Measurements from ENCODE around the gene RBP7.
A peak's percentile ranks its signal among the peaks of the same experiment; 100 is the strongest.

Gene RBP7

DNA sequence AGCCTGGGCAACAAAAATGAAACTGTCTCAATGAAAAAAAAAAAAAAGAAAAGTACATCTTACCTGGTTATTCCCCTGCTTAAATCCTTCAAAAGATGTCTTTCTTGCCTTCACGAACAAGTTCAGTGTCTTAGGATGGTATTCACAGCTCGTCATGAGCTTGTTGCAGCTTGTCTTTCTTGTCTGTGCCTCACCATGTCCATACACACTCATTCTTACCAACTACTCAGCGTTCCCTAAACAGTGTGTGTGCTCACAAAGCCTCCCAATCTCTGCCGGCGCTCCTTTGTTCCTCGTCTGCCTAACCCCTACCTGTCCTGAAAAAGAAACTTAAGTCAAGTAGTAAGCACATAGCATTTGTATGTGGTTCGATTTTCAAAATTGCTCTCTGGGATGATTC is 66.8 kb downstream of the RBP7 start:
- no peak for DNase-seq
- Histone ChIP-seq H3K4me3 (ENCODE audit: control insufficient read depth in 1 of 7, extremely low read depth in 1 of 7, insufficient read depth in 4 of 7, low read depth in 2 of 7, low read length in 6 of 7) (no peak overlapping the region), H3K9me3 (ENCODE audit: control extremely low read depth in 1 of 5, control insufficient read depth in 4 of 5, insufficient read depth in 2 of 5, low read depth in 1 of 5, low read length in 4 of 5) (no peaks in the 10 kb centered on the region), H3K4me1 (ENCODE audit: control extremely low read depth in 1 of 4, control insufficient read depth in 4 of 4, insufficient read depth in 4 of 4, low read length in 3 of 4) (peaks cover 11 to 35% (median 32%) of the 10 kb centered on the region in 4 experiments), H3K27ac (ENCODE audit: insufficient read depth in 1 of 2, low read depth in 1 of 2, low read length in 2 of 2, poor library complexity in 1 of 2, severe bottlenecking in 2 of 2) (no peak overlapping the region), H3K27me3 (replicated peaks in 2 of 5; ENCODE audit: control insufficient read depth in 4 of 5, insufficient read depth in 5 of 5, low read length in 4 of 5) (no peaks in the 10 kb centered on the region), H3K36me3 (ENCODE audit: control insufficient read depth in 4 of 4, insufficient read depth in 4 of 4, low read length in 3 of 4) (peaks cover 0 to 11% (median 6%) of the 10 kb centered on the region in 4 experiments)
- ChIA-PET CTCF (interaction anchor here (1.1 kb wide), 2 partner anchors 25 to 114 kb away, joined by 3 read pairs; no protein-coding TSS in a partner anchor), POLR2A (interaction anchor here (0.6 kb wide), 1 partner anchor 11 kb away, joined by 3 read pairs; no protein-coding TSS in a partner anchor)
- 97% methylated on average over 5 of the region's 7 CpGs for WGBS (ENCODE audit: insufficient coverage)

DNA sequence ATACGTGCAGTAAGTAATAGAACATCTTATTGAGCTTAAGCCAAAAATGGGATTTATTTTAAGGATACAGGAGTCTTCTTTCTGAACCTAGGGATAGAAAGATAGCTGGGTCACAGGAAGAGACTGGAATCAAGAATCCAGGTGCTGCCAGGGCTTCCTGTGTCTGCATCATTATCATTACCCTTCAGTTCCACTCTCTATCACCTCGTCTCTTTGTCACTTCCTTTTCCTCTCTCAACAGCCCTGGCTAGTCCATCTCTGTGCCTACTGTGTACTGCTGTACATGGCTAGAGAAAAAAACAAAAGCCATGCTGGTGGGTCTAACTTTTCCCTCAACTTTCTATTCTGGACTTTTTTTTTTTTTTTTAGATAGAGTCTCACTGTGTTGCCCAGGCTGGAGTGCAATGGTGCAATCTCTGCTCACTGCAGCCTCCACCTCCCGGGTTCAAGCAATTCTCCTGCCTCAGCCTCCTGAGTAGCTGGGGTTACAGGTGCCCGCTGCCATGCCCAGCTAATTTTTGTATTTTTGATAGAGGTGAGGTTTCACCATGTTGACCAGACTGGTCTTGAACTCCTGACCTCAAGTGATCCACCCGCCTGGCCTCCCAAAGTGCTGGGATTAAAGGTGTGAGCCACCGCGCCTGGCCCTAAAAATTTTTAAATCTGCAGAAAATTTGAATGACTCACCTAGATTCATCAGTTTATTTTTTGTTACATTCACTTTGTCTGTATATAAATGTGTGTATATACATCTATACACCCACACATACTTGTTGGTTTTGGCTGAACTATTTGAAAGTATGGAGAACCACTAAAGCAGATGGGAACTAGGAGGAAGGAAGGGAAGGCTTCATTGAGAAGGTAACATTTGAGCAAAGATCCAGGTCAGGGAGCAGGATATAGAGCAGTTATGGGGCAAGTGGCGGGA is 67.7 kb downstream of the RBP7 start:
- H3K27me3 ChIP-seq (replicated peaks in 2 of 5; ENCODE audit: control insufficient read depth in 4 of 5, insufficient read depth in 5 of 5, low read length in 4 of 5), result no peaks in the 10 kb centered on the region
- H3K9me3 ChIP-seq (ENCODE audit: control extremely low read depth in 1 of 5, control insufficient read depth in 4 of 5, insufficient read depth in 2 of 5, low read depth in 1 of 5, low read length in 4 of 5), result no peaks in the 10 kb centered on the region
- H3K4me1 ChIP-seq (ENCODE audit: control extremely low read depth in 1 of 4, control insufficient read depth in 4 of 4, insufficient read depth in 4 of 4, low read length in 3 of 4), result peaks cover 11 to 35% (median 31%) of the 10 kb centered on the region in 4 experiments
- peaks cover 0 to 7% (median 0%) of the 10 kb centered on the region in 4 experiments for H3K36me3 ChIP-seq (ENCODE audit: control insufficient read depth in 4 of 4, insufficient read depth in 4 of 4, low read length in 3 of 4)
- DNase-seq, result peak in 1 of 3 donors; percentile 41
- 94% methylated on average over 4 of the region's 8 CpGs for WGBS (ENCODE audit: insufficient coverage)
- H3K4me3 ChIP-seq (ENCODE audit: control insufficient read depth in 1 of 7, extremely low read depth in 1 of 7, insufficient read depth in 4 of 7, low read depth in 2 of 7, low read length in 6 of 7), result peak overlapping the region in 1 of 7 experiments; percentile 16
- POLR2A ChIA-PET, result no interaction called here
- CTCF ChIA-PET, result no interaction called here
- H3K27ac ChIP-seq (ENCODE audit: insufficient read depth in 1 of 2, low read depth in 1 of 2, low read length in 2 of 2, poor library complexity in 1 of 2, severe bottlenecking in 2 of 2), result no peak overlapping the region

DNA sequence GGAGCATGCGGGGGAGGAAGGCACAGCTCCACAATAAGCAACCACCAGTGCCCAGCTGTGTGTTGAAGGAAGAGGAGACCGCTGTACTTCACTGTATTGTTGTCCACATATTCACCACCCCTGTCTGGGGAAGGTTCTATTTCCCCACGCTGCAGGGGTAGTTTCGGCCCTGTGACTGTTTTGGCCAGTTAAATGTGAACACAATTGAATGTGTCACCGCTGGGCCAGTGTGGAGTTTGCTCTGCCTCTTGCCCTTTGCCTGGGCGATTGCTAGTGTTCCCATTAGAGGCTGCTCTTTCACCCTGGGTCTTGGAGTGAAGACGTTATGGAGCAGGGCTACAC is 68.3 kb downstream of the RBP7 start:
- peak overlapping the region in 1 of 2 experiments; percentile 80 for H3K27ac ChIP-seq (ENCODE audit: insufficient read depth in 1 of 2, low read depth in 1 of 2, low read length in 2 of 2, poor library complexity in 1 of 2, severe bottlenecking in 2 of 2)
- no peaks in the 10 kb centered on the region for H3K27me3 ChIP-seq (replicated peaks in 2 of 5; ENCODE audit: control insufficient read depth in 4 of 5, insufficient read depth in 5 of 5, low read length in 4 of 5)
- H3K9me3 ChIP-seq (ENCODE audit: control extremely low read depth in 1 of 5, control insufficient read depth in 4 of 5, insufficient read depth in 2 of 5, low read depth in 1 of 5, low read length in 4 of 5), result no peaks in the 10 kb centered on the region
- peak in 1 of 3 donors; percentile 14 for DNase-seq
- 100% methylated on average over 4 of the region's 7 CpGs for WGBS (ENCODE audit: insufficient coverage)
- peaks cover 0 to 4% (median 0%) of the 10 kb centered on the region in 4 experiments for H3K36me3 ChIP-seq (ENCODE audit: control insufficient read depth in 4 of 4, insufficient read depth in 4 of 4, low read length in 3 of 4)
- POLR2A ChIA-PET, result no interaction called here
- CTCF ChIA-PET, result no interaction called here
- peaks cover 11 to 35% (median 31%) of the 10 kb centered on the region in 4 experiments for H3K4me1 ChIP-seq (ENCODE audit: control extremely low read depth in 1 of 4, control insufficient read depth in 4 of 4, insufficient read depth in 4 of 4, low read length in 3 of 4)
- no peak overlapping the region for H3K4me3 ChIP-seq (ENCODE audit: control insufficient read depth in 1 of 7, extremely low read depth in 1 of 7, insufficient read depth in 4 of 7, low read depth in 2 of 7, low read length in 6 of 7)

Measured in common myeloid progenitor, CD34-positive (primary cell).